H1 (cell line): Measurements from ENCODE around the gene MGARP. TPM values are rescaled to one million over a fixed set of nuclear protein-coding genes. Genes with fewer than 3 reads are reported as not detected.

Source experiments
- CTCF ChIA-PET: fragments of 300-600 bp; sonication (Branson Sonifier 250); formaldehyde crosslinking; loops from one replicate; lab custom pipeline; 2021; ENCODE audit not compliant: partially characterized antibody; lab: Charles Lee
- POLR2A ChIA-PET: fragments of 300-600 bp; sonication (Branson Sonifier 250); formaldehyde crosslinking; loops from one replicate; lab custom pipeline; 2021; ENCODE audit warnings: inconsistent platforms; ENCODE audit not compliant: partially characterized antibody; lab: Charles Lee
- DNase-seq, 2 experiments: peaks; one replicate each; pipeline versions ENCODE4 v3.0.0 to v3.0.0-alpha.2; 2010 to 2022; ENCODE audit warnings: low spot score in 2 of 2, low read depth in 1 of 2, mixed read lengths in 1 of 2
- FAIRE-seq: peaks from 2 replicates; lab custom pipeline; 2011; peaks lifted over from hg19 to GRCh38; lab: Jason Lieb, UNC
- H2AFZ ChIP-seq: 2 replicates; pipeline ENCODE4 v1.8.1; 2012; ENCODE audit warnings: low read length, inconsistent platforms
- H2AK5ac ChIP-seq: 2 replicates; pipeline ENCODE4 v1.6.1; 2013; ENCODE audit warnings: low read depth, low read length
- H2BK120ac ChIP-seq: replicated peaks from 2 replicates; pipeline ENCODE3; 2013; ENCODE audit warnings: low read depth, low read length, inconsistent platforms
- H2BK12ac ChIP-seq: 2 replicates; pipeline ENCODE4 v1.6.1; 2013; ENCODE audit warnings: low read depth, low read length
- H2BK15ac ChIP-seq: 2 replicates; pipeline ENCODE4 v1.6.1; 2013; ENCODE audit warnings: low read length
- H2BK20ac ChIP-seq: 2 replicates; pipeline ENCODE4 v1.6.1; 2013; ENCODE audit warnings: low read length
- H2BK5ac ChIP-seq: 2 replicates; pipeline ENCODE4 v1.6.1; 2013; ENCODE audit warnings: low read depth, low read length
- H3K14ac ChIP-seq: 2 replicates; pipeline ENCODE4 v1.6.1; 2013; ENCODE audit warnings: inconsistent platforms; ENCODE audit not compliant: insufficient read length
- H3K18ac ChIP-seq: 2 replicates; pipeline ENCODE4 v1.6.1; 2013; ENCODE audit warnings: low read length; ENCODE audit errors: extremely low read depth
- H3K23ac ChIP-seq: 2 replicates; pipeline ENCODE4 v1.6.1; 2013; ENCODE audit warnings: inconsistent platforms; ENCODE audit not compliant: insufficient read length
- H3K23me2 ChIP-seq: 2 replicates; pipeline ENCODE4 v1.6.1; 2013; ENCODE audit warnings: low read depth, low read length
- H3K27ac ChIP-seq: 2 replicates; pipeline ENCODE4 v1.6.1; 2011; ENCODE audit warnings: low read depth, low read length, inconsistent platforms
- H3K27me3 ChIP-seq, 4 experiments: replicated peaks in 1 of 4; 1 replicate in 1 of 4; 2 replicates in 3 of 4; pipeline versions ENCODE4 v1.6.1 to v1.8.1; 2011 to 2013; ENCODE audit warnings: low read length in 3 of 4, mild to moderate bottlenecking in 3 of 4, inconsistent platforms in 2 of 4, mixed read lengths in 2 of 4, moderate library complexity in 1 of 4; ENCODE audit not compliant: control insufficient read depth in 3 of 4, insufficient read depth in 3 of 4; ENCODE audit errors: extremely low read depth in 1 of 4
- H3K36me3 ChIP-seq, 4 experiments: 2 replicates each; pipeline versions ENCODE4 v1.6.1 to v1.8.1; 2011 to 2013; ENCODE audit warnings: mild to moderate bottlenecking in 4 of 4, low read length in 3 of 4, moderate library complexity in 2 of 4, control low read depth in 1 of 4, inconsistent platforms in 1 of 4; ENCODE audit not compliant: insufficient read depth in 4 of 4, control insufficient read depth in 2 of 4
- H3K4ac ChIP-seq: replicated peaks from 2 replicates; pipeline ENCODE3; 2013; ENCODE audit warnings: low read length, low read depth, mixed read lengths, inconsistent platforms; ENCODE audit not compliant: insufficient read length
- H3K4me1 ChIP-seq, 4 experiments: replicated peaks in 1 of 4; 1 replicate in 1 of 4; 2 replicates in 3 of 4; pipeline versions ENCODE4 v1.6.1 to v1.8.1; 2011 to 2013; ENCODE audit warnings: low read length in 3 of 4, inconsistent platforms in 2 of 4, mixed read lengths in 1 of 4; ENCODE audit not compliant: insufficient read depth in 4 of 4, control insufficient read depth in 3 of 4
- H3K4me2 ChIP-seq, 2 experiments: 2 replicates each; pipeline versions ENCODE4 v1.6.1 to v1.8.1; 2011 to 2013; ENCODE audit warnings: low read depth in 2 of 2, low read length in 2 of 2, control low read depth in 1 of 2, inconsistent platforms in 1 of 2, mild to moderate bottlenecking in 1 of 2; ENCODE audit not compliant: insufficient read depth in 1 of 2
- H3K4me3 ChIP-seq, 4 experiments: fragments of 200-600, 300-600 bp in 1 of 4; sonication (generic), shearing (Covaris generic), sonication (Bioruptor Twin) in 1 of 4; 2 replicates each; pipeline versions ENCODE4 v1.5.1 to v1.8.1; 2011 to 2016; ENCODE audit warnings: low read length in 4 of 4, low read depth in 3 of 4, control low read depth in 2 of 4, inconsistent platforms in 2 of 4, mild to moderate bottlenecking in 2 of 4, mixed read lengths in 1 of 4, moderate library complexity in 1 of 4; ENCODE audit not compliant: insufficient read depth in 2 of 4; ENCODE audit errors: extremely low read depth in 1 of 4
- H3K56ac ChIP-seq: replicated peaks from 2 replicates; pipeline ENCODE3; 2013; ENCODE audit warnings: low read depth, mild to moderate bottlenecking, mixed read lengths, low read length, inconsistent platforms; ENCODE audit not compliant: insufficient read length
- H3K79me1 ChIP-seq: 2 replicates; pipeline ENCODE4 v1.6.1; 2013; ENCODE audit warnings: low read depth, low read length, control low read depth
- H3K79me2 ChIP-seq, 2 experiments: 2 replicates each; pipeline versions ENCODE4 v1.6.1 to v1.8.1; 2012 to 2013; ENCODE audit warnings: low read length in 2 of 2, mild to moderate bottlenecking in 2 of 2, inconsistent platforms in 1 of 2; ENCODE audit not compliant: insufficient read depth in 2 of 2, control insufficient read depth in 1 of 2
- H3K9ac ChIP-seq, 4 experiments: replicated peaks in 1 of 4; 1 replicate in 1 of 4; 2 replicates in 3 of 4; pipeline versions ENCODE4 v1.6.1 to v1.8.1; 2011 to 2013; ENCODE audit warnings: low read depth in 3 of 4, low read length in 3 of 4, control low read depth in 2 of 4, mild to moderate bottlenecking in 2 of 4, moderate library complexity in 2 of 4, inconsistent platforms in 1 of 4; ENCODE audit errors: extremely low read depth in 1 of 4
- H3K9me3 ChIP-seq, 2 experiments: 2 replicates each; pipeline versions ENCODE4 v1.6.1 to v1.8.1; 2012 to 2013; ENCODE audit warnings: mild to moderate bottlenecking in 2 of 2, moderate library complexity in 2 of 2, control low read depth in 1 of 2, inconsistent platforms in 1 of 2, low read depth in 1 of 2, low read length in 1 of 2, mixed read lengths in 1 of 2; ENCODE audit not compliant: insufficient read depth in 2 of 2
- H4K20me1 ChIP-seq, 2 experiments: replicated peaks in 1 of 2; 2 replicates each; pipeline versions ENCODE3 to v1.8.1; 2011 to 2013; ENCODE audit warnings: inconsistent platforms in 2 of 2, low read length in 2 of 2, mild to moderate bottlenecking in 1 of 2; ENCODE audit not compliant: insufficient read depth in 2 of 2, control insufficient read depth in 1 of 2
- H4K5ac ChIP-seq: 2 replicates; pipeline ENCODE4 v1.6.1; 2013; ENCODE audit warnings: low read length, low read depth, mixed read lengths, inconsistent platforms; ENCODE audit not compliant: insufficient read length
- H4K8ac ChIP-seq: 2 replicates; pipeline ENCODE4 v1.8.0; 2013; ENCODE audit warnings: mild to moderate bottlenecking, moderate library complexity, low read length, inconsistent platforms; ENCODE audit not compliant: insufficient read depth; ENCODE audit errors: extremely low read depth
- H4K91ac ChIP-seq: replicated peaks from 2 replicates; pipeline ENCODE3; 2013; ENCODE audit warnings: low read length, mixed read lengths, inconsistent platforms; ENCODE audit not compliant: insufficient read length
- BACH1 ChIP-seq: IDR thresholded peaks from 2 replicates; pipeline ENCODE4 v1.6.1; 2012; ENCODE audit warnings: low read length, improper control_type of control experiment
- BRCA1 ChIP-seq: IDR thresholded peaks from 2 replicates; pipeline ENCODE4 v1.6.1; 2012; ENCODE audit warnings: low read depth, low read length, improper control_type of control experiment
- MAFK ChIP-seq: IDR thresholded peaks from 2 replicates; pipeline ENCODE4 v1.6.1; 2012; ENCODE audit warnings: low read depth, mild to moderate bottlenecking, improper control_type of control experiment, low read length
- POLR2AphosphoS5 ChIP-seq: IDR thresholded peaks from 2 replicates; pipeline ENCODE4 v1.6.1; 2011; ENCODE audit warnings: low read depth, low read length
- WGBS, 2 experiments: shearing (Covaris generic) in 1 of 2; methylation state at CpG; one replicate each; pipeline versions ENCODE4 v1.1.6 to v1.1.7; 2013 to 2015; ENCODE audit warnings: low lambda C conversion rate in 2 of 2, mixed read lengths in 2 of 2, inconsistent platforms in 1 of 2, low coverage in 1 of 2, missing lambda C conversion rate in 1 of 2; ENCODE audit not compliant: insufficient replicate concordance in 2 of 2, insufficient coverage in 1 of 2, insufficient read length in 1 of 2; ENCODE audit errors: extremely low coverage in 1 of 2, missing lambda C conversion rate in 1 of 2; 5-methylcytosine and 5-hydroxymethylcytosine counted together
- polyA plus RNA-seq, 7 experiments: library from polyadenylated mRNA; depleted of rRNA in 3 of 7; stranded (reverse) in 5 of 7; unstranded in 2 of 7; fragments of >200 nt in 5 of 7; fragments of 200-250 nt in 2 of 7; gene quantifications; 1 replicate in 5 of 7; 2 replicates in 1 of 7; 4 replicates in 1 of 7; pipeline versions ENCODE4 v1.2.1 to v1.2.3, GENCODE V29; 2011 to 2013; ENCODE audit warnings: missing spikeins in 2 of 7, mixed read lengths in 2 of 7
- total RNA-seq: library from RNA; stranded (reverse); fragmentation: NEBNext Ultra II Directional; extraction: Animal tissue kit (Norgen Biotek cat#: 25700); gene quantifications from 2 replicates; pipeline ENCODE4 v1.2.1, GENCODE V29; 2021

Gene MGARP
- total and polyA plus RNA-seq, 2 of the 8 experiments (the other 6 are each of a cell fraction or from before 2014, with no cell fraction given) = 2.8 to 4.5 TPM

GRCh38 chr4:139315221-139315675, 35.2 kb upstream of the MGARP start:
- Histone ChIP-seq H3K18ac (no peak overlapping the region), H2BK15ac (no peak overlapping the region), H3K9ac (no peak overlapping the region), H3K23me2 (no peaks in the 10 kb centered on the region), H3K4ac (no peak overlapping the region)
- FAIRE-seq = no peak
- peak; percentile 45; the same call in 1 of the 2 replicates for TF ChIP-seq MAFK
- no peak for TF ChIP-seq BRCA1
- 0 out of 2 replicates have a peak, but pooled peaks have one; percentile 19 for TF ChIP-seq POLR2AphosphoS5
- peak; percentile 74 for TF ChIP-seq BACH1
- TF ChIP-seq, all 59 proteins: peak for 3
- Histone ChIP-seq H3K23ac (no peak overlapping the region), H2BK12ac (peak overlapping the region; percentile 19; the same call in 1 of the 2 replicates), H4K8ac (no peak overlapping the region), H3K14ac (no peak overlapping the region), H3K36me3 (no peaks in the 10 kb centered on the region), H3K56ac (no peak overlapping the region), H2AFZ (no peak overlapping the region), H4K20me1 (peaks cover 9 to 22% of the 10 kb centered on the region in 2 experiments), H3K4me2 (peak overlapping the region in 1 of 2 experiments; percentile 26; a peak in 3 of 4 replicates), H2BK20ac (no peak overlapping the region), H3K4me3 (no peak overlapping the region), H2BK120ac (peak overlapping the region; percentile 22), H3K79me2 (peaks cover 46 to 100% of the 10 kb centered on the region in 2 experiments), H3K27ac (peak overlapping the region; percentile 53; the same call in 1 of the 2 replicates), H4K5ac (peak overlapping the region; percentile 86), H4K91ac (no peak overlapping the region), H3K27me3 (no peaks in the 10 kb centered on the region), H2AK5ac (0 out of 2 replicates have a peak overlapping the region, but pooled peaks have one; percentile 24), H3K79me1 (no peaks in the 10 kb centered on the region), H3K9me3 (no peaks in the 10 kb centered on the region), H2BK5ac (peak overlapping the region; percentile 73; the same call in 1 of the 2 replicates), H3K4me1 (peaks cover 5 to 10% (median 5%) of the 10 kb centered on the region in 4 experiments)
- DNase-seq = no peak
- ChIA-PET CTCF (interaction anchor here (0.8 to 1.3 kb wide), 2 partner anchors 13 to 285 kb away, joined by 3 read pairs; no protein-coding TSS in a partner anchor), POLR2A (interaction anchor here (0.6 to 1.0 kb wide), 4 partner anchors 10 to 14 kb away, joined by 3 to 4 read pairs (median 4); partner anchors contain the start of gene NAA15)
- 79% methylated on average over 13 of the region's 13 CpGs; no CpG with 5 or more reads in 1 of the 2 experiments for WGBS, 2 experiments
